GM11168 (cell line): ENCODE data around the gene LTB4R.

Experiments
- in situ Hi-C: fragments of 300-500 bp; cut with MboI; formaldehyde crosslinking; loops from one replicate; pipeline ENCODE4 v1.12.0; 2022; ENCODE audit warnings: low sequenced_read_pairs; ENCODE audit not compliant: unreplicated experiment

Gene LTB4R

DNA sequence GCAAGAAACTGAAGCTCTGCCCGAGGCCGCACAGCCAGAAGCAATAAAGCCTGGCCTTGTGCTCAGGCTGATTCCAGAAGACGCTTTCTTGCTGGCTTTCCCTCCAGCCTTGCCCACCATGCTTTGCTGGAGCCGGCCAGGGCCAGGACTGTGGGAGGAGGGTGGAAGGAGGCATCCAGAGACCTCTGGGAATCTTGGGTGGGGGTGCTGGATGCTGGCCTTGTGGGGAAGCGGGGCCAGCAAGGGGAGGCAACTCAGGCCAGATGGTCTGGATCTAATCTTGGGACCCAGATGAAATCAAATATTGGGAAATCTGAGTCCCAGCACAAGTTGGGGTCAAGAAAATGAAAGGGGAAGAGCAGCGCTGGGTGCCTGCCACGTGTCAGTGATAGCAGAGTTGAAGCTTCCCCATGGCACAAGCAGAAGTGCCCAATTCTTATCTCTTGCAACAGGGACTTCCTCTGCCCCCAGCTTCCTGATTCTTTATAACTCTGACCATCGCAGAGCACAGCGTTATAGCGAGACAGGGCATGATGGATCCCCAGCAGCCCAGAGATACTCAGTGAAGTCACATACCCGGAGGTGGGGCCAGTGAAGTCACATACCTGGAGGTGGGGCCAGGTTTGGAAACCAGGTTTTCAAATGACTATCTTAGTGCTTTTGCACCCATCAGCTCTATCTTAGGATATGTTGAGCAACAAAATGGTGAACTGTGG lies 33.5 kb upstream of the LTB4R start:
- in situ Hi-C loops, result no loop called here

DNA sequence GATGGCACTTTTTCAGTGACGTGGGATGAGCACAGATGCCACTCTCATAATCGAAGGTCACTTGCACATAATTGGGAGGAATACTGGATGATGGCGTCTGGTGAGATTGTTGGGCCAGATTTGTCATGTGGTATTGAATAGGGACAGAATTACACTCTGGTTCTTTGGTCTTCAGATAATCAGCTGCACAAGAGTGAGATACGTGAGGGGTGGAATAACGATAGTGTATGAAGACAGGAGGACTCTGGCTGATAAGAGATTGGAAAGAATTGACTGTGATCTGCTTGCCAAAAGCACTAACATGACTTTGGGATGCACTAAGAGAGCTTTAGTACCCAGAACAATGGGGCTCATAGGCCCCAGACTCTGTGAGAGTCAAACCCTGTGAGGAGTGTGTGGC lies 32.9 kb upstream of the LTB4R start:
- in situ Hi-C loops, result no loop called here

- in situ Hi-C loops, result no loop called here
Observed at GRCh38 chr14:24279301-24280186, 31.8 kb upstream of the LTB4R start.

GRCh38 chr14:24280797-24281460 lies 30.4 kb upstream of the LTB4R start:
- in situ Hi-C loops, result no loop called here

GRCh38 chr14:24281636-24282035 lies 29.7 kb upstream of the LTB4R start:
- in situ Hi-C loops, result no loop called here

DNA sequence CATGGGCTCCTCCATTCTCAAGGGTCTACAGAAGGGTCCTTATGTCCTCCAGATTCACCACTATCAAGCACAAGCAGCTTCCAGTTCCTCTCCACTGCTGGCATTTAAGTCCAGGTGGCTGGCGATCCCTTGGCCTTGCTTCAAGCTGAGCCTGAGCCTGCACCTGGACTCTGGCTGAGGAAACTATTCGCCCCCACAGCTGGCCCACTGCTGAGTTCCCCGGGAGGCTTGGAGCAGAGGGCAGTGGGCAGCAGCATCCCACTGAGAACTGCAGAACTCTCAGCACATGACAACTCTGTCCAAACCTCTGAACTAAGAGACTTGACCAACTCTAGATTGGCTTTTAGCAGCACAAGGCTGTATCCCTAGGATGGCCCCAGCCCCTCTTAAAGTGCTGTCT lies 28.6 kb upstream of the LTB4R start:
- in situ Hi-C loops, result no loop called here

GRCh38 chr14:24283796-24284460 lies 27.4 kb upstream of the LTB4R start:
- in situ Hi-C loops, result no loop called here

DNA sequence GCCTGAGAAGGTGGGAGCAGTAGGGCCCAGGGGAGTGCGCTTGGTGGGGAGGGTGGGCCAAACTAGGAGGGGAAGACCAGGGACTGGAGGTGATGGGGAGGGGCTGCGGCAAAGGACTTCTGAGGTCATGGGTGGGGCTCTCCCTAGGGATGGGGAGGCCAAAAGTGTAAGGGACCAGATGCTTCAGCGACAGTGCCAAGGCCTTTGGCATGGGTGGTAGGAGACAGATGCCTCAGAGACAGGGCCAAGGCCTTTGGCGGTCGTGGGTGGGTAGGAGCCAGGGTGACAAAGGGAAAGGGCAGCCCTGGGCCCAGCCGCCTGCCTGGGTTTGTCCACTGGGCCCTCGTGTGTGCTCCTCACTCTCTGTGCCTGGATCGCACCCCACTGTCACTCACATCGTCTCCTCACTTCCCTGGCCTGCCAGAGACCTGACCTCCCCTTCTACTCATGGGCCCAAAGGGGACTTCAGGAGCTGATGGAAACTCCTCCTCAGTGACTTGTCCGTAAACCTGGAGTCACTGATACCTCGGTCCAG lies 26.7 kb upstream of the LTB4R start:
- in situ Hi-C loops, result no loop called here

DNA sequence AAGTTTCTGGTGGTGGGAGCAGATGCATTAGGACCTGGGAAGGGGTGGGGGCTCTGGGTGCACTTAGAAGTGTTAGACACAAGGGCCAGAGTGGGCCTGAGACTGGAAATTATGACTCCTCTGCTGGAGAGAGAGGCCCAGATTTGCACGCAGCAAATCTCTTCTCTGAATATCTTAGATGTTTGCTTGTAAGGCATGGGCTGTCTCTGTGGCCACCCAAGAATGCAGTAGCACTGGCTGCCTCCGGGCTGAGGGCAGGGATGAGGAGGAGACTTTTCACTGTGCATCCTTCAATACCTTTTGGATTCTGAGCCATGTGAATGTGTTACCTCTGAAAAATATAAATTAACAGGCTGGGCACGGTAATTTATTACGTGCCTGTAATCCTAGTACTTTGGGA lies 26.0 kb upstream of the LTB4R start:
- in situ Hi-C loops, result no loop called here

- in situ Hi-C loops, result no loop called here
Observed at GRCh38 chr14:24286996-24287395, 24.3 kb upstream of the LTB4R start.

DNA sequence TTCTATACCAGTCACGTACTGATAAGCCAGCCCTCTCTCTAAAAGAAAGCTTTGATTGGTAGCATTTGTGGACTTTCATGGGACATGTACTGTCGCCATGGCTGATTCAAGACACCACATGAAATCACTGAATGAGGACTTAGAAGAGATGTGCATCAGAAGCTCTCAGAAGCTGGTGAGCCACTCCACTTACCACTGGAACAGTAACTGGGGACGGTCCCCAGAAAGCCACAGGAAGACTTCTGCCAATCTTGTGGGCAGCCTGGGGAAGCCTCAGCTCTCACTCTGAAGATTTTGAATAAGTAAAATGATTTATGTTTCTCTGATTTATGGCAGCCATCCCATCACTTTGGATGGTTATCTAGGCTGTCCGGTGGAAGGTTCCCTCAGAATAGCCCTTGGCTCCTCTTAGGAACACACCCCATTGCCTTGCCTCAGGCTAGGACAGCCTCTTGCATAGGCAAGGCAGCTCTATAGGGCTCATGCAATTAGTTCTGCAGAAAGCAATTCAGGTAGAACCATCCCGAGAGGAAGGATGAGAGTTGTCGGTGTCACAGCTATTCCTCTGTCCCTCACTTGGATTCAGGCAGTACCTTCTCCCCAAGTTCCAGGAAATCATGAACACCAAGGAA lies 21.5 kb upstream of the LTB4R start:
- in situ Hi-C loops, result no loop called here

DNA sequence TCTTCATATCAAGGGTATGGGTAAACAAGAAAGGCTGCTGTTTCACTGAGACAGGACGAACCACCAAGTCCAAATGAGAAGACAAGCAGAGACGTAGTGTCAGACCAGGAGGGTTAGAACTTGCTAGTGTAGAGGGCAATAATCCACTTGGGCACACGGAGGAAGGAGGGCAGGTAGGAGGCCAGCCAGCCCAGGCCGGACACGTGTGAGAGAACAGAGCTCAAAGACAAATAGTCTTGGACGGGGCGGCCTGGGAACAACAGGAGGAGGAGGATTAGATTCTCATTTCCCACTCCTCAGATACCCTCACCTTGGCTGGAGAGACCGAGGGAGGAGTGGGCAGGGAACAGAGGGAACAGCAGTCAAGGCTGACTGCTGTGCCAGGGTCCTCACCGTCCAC lies 20.6 kb upstream of the LTB4R start:
- in situ Hi-C loops, result no loop called here

DNA sequence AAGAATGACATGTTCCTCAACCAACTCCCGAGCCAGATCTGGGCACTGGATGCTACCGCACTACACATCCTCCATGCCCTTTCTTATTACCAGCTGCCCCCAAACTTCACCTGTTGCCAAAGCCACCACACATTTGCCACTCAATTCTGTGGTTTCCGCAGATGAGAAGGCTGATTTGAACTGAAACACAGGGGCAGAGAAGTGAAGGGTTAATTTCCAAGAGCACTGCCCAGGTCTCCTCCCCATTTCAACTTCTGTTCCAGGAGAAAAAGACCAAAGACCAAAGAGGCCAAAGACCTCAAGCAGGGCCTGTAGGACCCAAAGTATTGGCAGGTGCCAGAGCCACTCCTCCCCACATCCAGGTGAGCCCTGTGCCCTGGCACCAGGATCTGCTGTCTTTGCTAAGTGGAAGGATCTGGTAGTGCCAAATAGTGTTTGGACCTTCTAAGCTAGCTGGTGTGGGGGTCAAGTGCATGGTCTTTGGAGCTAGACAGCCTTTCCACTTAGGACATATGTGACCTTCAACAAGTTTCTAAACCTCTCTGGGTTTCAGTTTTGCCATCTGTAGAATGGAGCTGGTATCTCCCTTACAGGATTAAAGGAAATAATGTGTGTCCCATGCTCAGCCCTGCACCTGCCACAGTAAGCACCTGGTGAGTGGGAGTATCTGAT lies 19.7 kb upstream of the LTB4R start:
- in situ Hi-C loops, result no loop called here

DNA sequence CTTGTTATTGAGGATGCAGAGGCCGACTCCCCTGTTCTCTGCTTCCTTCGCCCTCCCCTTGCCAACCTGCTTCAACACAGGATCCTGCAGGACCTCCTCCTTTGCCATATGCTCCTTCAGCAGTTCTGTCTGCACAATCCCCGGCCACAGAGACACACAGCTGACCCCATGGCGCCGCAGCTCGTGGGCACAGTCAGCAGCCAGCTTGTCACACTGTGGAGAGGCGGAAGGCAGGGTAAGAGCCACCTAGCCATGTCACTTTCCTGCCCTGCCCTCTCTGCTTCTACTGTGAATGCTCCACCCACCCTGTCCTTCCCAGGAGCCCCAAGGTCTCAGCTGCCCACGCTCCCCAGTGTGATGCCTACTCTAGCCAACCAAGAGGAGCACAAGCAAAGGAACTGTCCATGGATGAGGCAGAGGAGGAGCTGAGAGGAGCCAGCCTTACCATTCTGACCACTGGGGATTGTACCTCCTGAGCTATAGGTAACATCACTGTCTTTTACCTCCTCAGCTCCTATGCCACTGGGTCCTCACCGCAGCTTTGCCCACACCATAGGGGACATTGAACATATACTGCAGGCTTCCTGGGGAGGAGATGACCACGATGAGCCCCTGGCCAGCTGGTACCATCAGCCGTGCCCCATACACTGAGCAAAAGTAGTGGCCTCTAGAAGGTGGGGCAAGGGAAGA lies 19.0 kb upstream of the LTB4R start:
- in situ Hi-C loops, result no loop called here

- in situ Hi-C loops, result no loop called here
Observed at GRCh38 chr14:24293525-24293924, 17.8 kb upstream of the LTB4R start.

- in situ Hi-C loops, result loop anchor here (5.0 kb wide), 1 partner anchor 54 kb away; the partner anchor contains the start of gene TINF2
Observed at GRCh38 chr14:24296341-24297157, 14.8 kb upstream of the LTB4R start.

DNA sequence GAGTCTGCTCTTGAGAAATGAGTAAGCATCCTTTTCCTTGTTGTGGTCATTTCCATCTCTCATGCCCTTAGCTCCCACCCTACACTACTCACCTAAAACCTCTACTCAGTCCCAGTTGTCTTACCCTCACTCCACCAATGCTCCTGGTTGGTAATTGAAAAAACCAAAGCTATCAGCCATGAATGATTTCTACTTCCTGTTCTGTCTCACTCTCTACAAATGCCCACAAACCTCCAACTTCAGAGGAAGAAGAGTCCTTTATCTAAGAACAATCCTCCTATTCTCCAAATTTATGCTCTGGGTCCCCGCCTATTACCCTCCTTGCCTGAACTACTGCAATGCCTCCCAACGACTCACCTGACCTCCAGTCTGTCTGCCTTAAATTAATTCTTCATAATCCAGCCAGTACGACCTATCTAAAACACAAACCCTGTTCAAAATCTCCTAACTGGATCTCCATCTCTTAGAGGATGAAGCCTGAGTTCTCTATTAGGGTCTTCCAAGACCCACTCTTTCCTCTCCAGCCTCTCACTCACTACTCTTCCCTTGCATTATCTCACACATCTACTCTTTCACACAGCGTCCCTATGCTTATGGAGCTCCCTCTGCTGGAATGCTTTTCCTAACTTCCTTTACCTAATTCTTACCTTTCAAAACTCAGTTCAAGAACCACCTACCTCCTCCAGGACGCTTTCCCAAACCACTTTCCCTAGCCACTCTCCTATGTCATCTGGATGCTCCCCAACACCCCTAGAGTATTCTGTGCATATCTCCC lies 13.9 kb upstream of the LTB4R start:
- in situ Hi-C loops, result loop anchor here (5.0 kb wide), 1 partner anchor 55 kb away; the partner anchor contains the start of gene TINF2
